GM12878 (cell line): ENCODE measurements around the gene USP36. TPM values are rescaled to one million over a fixed set of nuclear protein-coding genes. Genes with fewer than 3 reads are reported as not detected.

Source experiments
- ATAC-seq: fragments of 200-7000 bp; cut with Tn5 transposase; 3 replicates; pipeline ENCODE4 v1.9.1; 2020; ENCODE audit warnings: mild to moderate bottlenecking, moderate library complexity
- BruUV-seq: library from RNA; stranded (reverse); fragments of 400-500 nt; replicated peaks from 2 replicates; lab custom pipeline; 2021; lab: Mats Ljungman, UMichigan
- CTCF ChIA-PET: fragments of 300-600 bp; sonication (Branson Sonifier 250); formaldehyde crosslinking; extraction: SDS; loops from one replicate; lab custom pipeline; 2021; ENCODE audit warnings: inconsistent platforms; lab: Yijun Ruan, JAX
- POLR2A ChIA-PET: fragments of 350-600 bp; formaldehyde crosslinking; extraction: SDS; loops from one replicate; lab custom pipeline; 2021; ENCODE audit warnings: inconsistent platforms; lab: Charles Lee
- RAD21 ChIA-PET: fragments of 300-600 bp; sonication (Branson Sonifier 250); formaldehyde crosslinking; loops from one replicate; lab custom pipeline; 2023; ENCODE audit warnings: antibody characterized with exemption; ENCODE audit not compliant: unreplicated experiment; lab: Charles Lee
- SMC1A ChIA-PET: fragments of 300-600 bp; sonication (Branson Sonifier 250); formaldehyde crosslinking; loops from one replicate; lab custom pipeline; 2023; ENCODE audit not compliant: unreplicated experiment, uncharacterized antibody; lab: Charles Lee
- DNase-seq: peaks from one replicate; pipeline ENCODE4 v3.0.0-alpha.2; 2011; ENCODE audit warnings: low read depth, low spot score
- FAIRE-seq: peaks from 3 replicates; lab custom pipeline; 2011; peaks lifted over from hg19 to GRCh38; lab: Jason Lieb, UNC
- H2AFZ ChIP-seq: 2 replicates; pipeline ENCODE4 v1.6.0; 2011; ENCODE audit warnings: low read depth, low read length, control low read depth; ENCODE audit not compliant: control insufficient read depth
- H3K27ac ChIP-seq: 2 replicates; pipeline ENCODE4 v1.5.1; 2011; ENCODE audit warnings: control low read depth; ENCODE audit not compliant: control insufficient read depth, insufficient read depth
- H3K27me3 ChIP-seq, 2 experiments: replicated peaks in 1 of 2; 2 replicates each; pipeline versions ENCODE4 v1.6.0 to v1.6.1; 2011; ENCODE audit warnings: low read length in 1 of 2; ENCODE audit not compliant: control insufficient read depth in 2 of 2, insufficient read depth in 2 of 2
- H3K36me3 ChIP-seq, 2 experiments: 2 replicates each; pipeline ENCODE4 v1.5.1; 2011; ENCODE audit warnings: low read length in 1 of 2; ENCODE audit not compliant: control insufficient read depth in 2 of 2, insufficient read depth in 2 of 2
- H3K4me1 ChIP-seq: 2 replicates; pipeline ENCODE4 v1.6.1; 2011; ENCODE audit warnings: mild to moderate bottlenecking, low read length, moderate library complexity, mixed read lengths; ENCODE audit not compliant: control insufficient read depth, insufficient read depth
- H3K4me2 ChIP-seq: 2 replicates; pipeline ENCODE4 v1.6.0; 2011; ENCODE audit warnings: control low read depth; ENCODE audit not compliant: control insufficient read depth, insufficient read depth
- H3K4me3 ChIP-seq: fragments of 200-600 bp; sonication (generic); 2 replicates; pipeline ENCODE4 v1.5.1; 2016
- H3K79me2 ChIP-seq: 2 replicates; pipeline ENCODE4 v1.6.0; 2011; ENCODE audit warnings: low read length; ENCODE audit not compliant: control insufficient read depth, insufficient read depth
- H3K9ac ChIP-seq: 2 replicates; pipeline ENCODE4 v1.8.0; 2011; ENCODE audit warnings: low read length, control low read depth, mixed read lengths; ENCODE audit not compliant: control insufficient read depth, insufficient read depth
- H3K9me3 ChIP-seq: replicated peaks from 3 replicates; pipeline ENCODE4 v1.5.1; 2011; ENCODE audit warnings: mild to moderate bottlenecking, low read length; ENCODE audit not compliant: control insufficient read depth, insufficient read depth
- H4K20me1 ChIP-seq: 2 replicates; pipeline ENCODE4 v1.6.0; 2011; ENCODE audit not compliant: control insufficient read depth, insufficient read depth
- BACH1 ChIP-seq: fragments of 450-650 bp; IDR thresholded peaks from 2 replicates; pipeline ENCODE4 v1.6.1; 2017; ENCODE audit warnings: mild to moderate bottlenecking, borderline replicate concordance
- BCL11A ChIP-seq: IDR thresholded peaks from 2 replicates; pipeline ENCODE4 v1.6.1; 2011; ENCODE audit warnings: low read depth, low read length
- BHLHE40 ChIP-seq, 2 experiments: fragments of 450-650 bp in 1 of 2; IDR thresholded peaks; 2 replicates each; pipeline ENCODE4 v1.6.1; 2011 to 2017; ENCODE audit warnings: low read depth in 2 of 2, borderline replicate concordance in 1 of 2, improper control_type of control experiment in 1 of 2, low read length in 1 of 2, mild to moderate bottlenecking in 1 of 2
- BRCA1 ChIP-seq: IDR thresholded peaks from 2 replicates; pipeline ENCODE4 v1.6.1; 2011; ENCODE audit warnings: low read depth, low read length, improper control_type of control experiment
- CBFB ChIP-seq: IDR thresholded peaks from 2 replicates; pipeline ENCODE4 v1.6.1; 2016; ENCODE audit warnings: antibody characterized with exemption, low read depth
- FOXM1 ChIP-seq: IDR thresholded peaks from 2 replicates; pipeline ENCODE4 v1.6.1; 2012; ENCODE audit warnings: low read depth, mild to moderate bottlenecking, inconsistent platforms, low read length, moderate library complexity
- LARP7 ChIP-seq: fragments of 450-650 bp; IDR thresholded peaks from 2 replicates; pipeline ENCODE4 v1.6.1; 2017; ENCODE audit warnings: mild to moderate bottlenecking
- MTA2 ChIP-seq: fragments of 450-650 bp; IDR thresholded peaks from 2 replicates; pipeline ENCODE4 v1.6.1; 2016; ENCODE audit warnings: low read depth, mild to moderate bottlenecking, moderate library complexity
- NFIC ChIP-seq: IDR thresholded peaks from 2 replicates; pipeline ENCODE4 v1.6.1; 2012; ENCODE audit warnings: low read depth, mild to moderate bottlenecking, inconsistent platforms, low read length, moderate library complexity
- NFXL1 ChIP-seq: fragments of 450-650 bp; IDR thresholded peaks from 2 replicates; pipeline ENCODE4 v1.6.1; 2017; ENCODE audit warnings: antibody characterized with exemption, mild to moderate bottlenecking, borderline replicate concordance
- POU2F2 ChIP-seq: IDR thresholded peaks from 3 replicates; pipeline ENCODE4 v1.6.1; 2011; ENCODE audit warnings: low read depth, mild to moderate bottlenecking, low read length, borderline replicate concordance
- RELB ChIP-seq: fragments of 450-650 bp; IDR thresholded peaks from 2 replicates; pipeline ENCODE4 v1.6.1; 2017; ENCODE audit warnings: low read depth, mild to moderate bottlenecking, moderate library complexity
- RUNX3 ChIP-seq: IDR thresholded peaks from 2 replicates; pipeline ENCODE4 v1.6.1; 2012; ENCODE audit warnings: low read length, inconsistent platforms
- SP1 ChIP-seq: IDR thresholded peaks from one replicate; pipeline ENCODE4 v1.6.1; 2011; ENCODE audit warnings: low read depth, low read length
- STAT1 ChIP-seq: fragments of 450-650 bp; conservative IDR thresholded peaks from 2 replicates; pipeline ENCODE4 v1.6.1; 2014; ENCODE audit warnings: antibody characterized with exemption, mild to moderate bottlenecking
- ZNF384 ChIP-seq: IDR thresholded peaks from 2 replicates; pipeline ENCODE4 v1.6.1; 2012; ENCODE audit warnings: low read depth, mild to moderate bottlenecking, low read length, improper control_type of control experiment, borderline replicate concordance
- WGBS: methylation state at CpG from one replicate; pipeline ENCODE4 v1.1.6; 2016; ENCODE audit warnings: low lambda C conversion rate; ENCODE audit not compliant: insufficient replicate concordance, insufficient coverage; ENCODE audit errors: missing lambda C conversion rate; 5-methylcytosine and 5-hydroxymethylcytosine counted together
- in situ Hi-C: fragments of 300-500 bp; cut with MboI; formaldehyde crosslinking; loops from 9 replicates; pipeline ENCODE4 v1.14.3; 2018; ENCODE audit warnings: mixed read lengths
- intact Hi-C: fragments of 100-400 bp; cut with micrococcal nuclease; formaldehyde crosslinking; loops from one replicate; pipeline ENCODE4 v1.14.2; 2022; ENCODE audit not compliant: unreplicated experiment
- polyA plus RNA-seq, 11 experiments: library from polyadenylated mRNA; depleted of rRNA in 4 of 11; unstranded in 6 of 11; stranded (reverse) in 5 of 11; fragments of >200 nt; fragmentation: Nextera tagmentation in 4 of 11; fragmentation: Illumina TruSeq in 1 of 11; extraction: Ambion mirVana in 4 of 11; extraction: Trizol in 1 of 11; gene quantifications; 1 replicate in 1 of 11; 2 replicates in 10 of 11; pipeline versions ENCODE4 v1.2.1 to v1.2.3, GENCODE V29; 2011 to 2016; ENCODE audit warnings: inconsistent platforms in 2 of 11, missing spikeins in 2 of 11, low read depth in 1 of 11
- total RNA-seq, 4 experiments: library from RNA; depleted of rRNA in 3 of 4; stranded (reverse); fragments of >200 nt in 3 of 4; fragmentation: Illumina TruSeq in 1 of 4; extraction: Trizol in 1 of 4; gene quantifications; 2 replicates each; pipeline versions ENCODE4 v1.2.1 to v1.2.3, GENCODE V29; 2013 to 2021
- TF ChIP-seq, protein P1 (sequence below): IDR thresholded peaks from 2 replicates; pipeline ENCODE4 v1.6.1; 2012; ENCODE audit warnings: low read depth, low read length, improper control_type of control experiment
- TF ChIP-seq, protein P2 (sequence below): fragments of 450-650 bp; IDR thresholded peaks from 2 replicates; pipeline ENCODE4 v1.6.1; 2016; ENCODE audit warnings: mild to moderate bottlenecking
- TF ChIP-seq, protein P3 (sequence below): fragments of 450-650 bp; IDR thresholded peaks from 2 replicates; pipeline ENCODE4 v1.6.1; 2016; ENCODE audit warnings: mild to moderate bottlenecking

USP36 gene
- total and polyA plus RNA-seq, 10 of the 15 experiments (the other 5 are each of a cell fraction or from before 2014, with no cell fraction given): 7.2 to 65.7 (median 33.6) TPM

DNA sequence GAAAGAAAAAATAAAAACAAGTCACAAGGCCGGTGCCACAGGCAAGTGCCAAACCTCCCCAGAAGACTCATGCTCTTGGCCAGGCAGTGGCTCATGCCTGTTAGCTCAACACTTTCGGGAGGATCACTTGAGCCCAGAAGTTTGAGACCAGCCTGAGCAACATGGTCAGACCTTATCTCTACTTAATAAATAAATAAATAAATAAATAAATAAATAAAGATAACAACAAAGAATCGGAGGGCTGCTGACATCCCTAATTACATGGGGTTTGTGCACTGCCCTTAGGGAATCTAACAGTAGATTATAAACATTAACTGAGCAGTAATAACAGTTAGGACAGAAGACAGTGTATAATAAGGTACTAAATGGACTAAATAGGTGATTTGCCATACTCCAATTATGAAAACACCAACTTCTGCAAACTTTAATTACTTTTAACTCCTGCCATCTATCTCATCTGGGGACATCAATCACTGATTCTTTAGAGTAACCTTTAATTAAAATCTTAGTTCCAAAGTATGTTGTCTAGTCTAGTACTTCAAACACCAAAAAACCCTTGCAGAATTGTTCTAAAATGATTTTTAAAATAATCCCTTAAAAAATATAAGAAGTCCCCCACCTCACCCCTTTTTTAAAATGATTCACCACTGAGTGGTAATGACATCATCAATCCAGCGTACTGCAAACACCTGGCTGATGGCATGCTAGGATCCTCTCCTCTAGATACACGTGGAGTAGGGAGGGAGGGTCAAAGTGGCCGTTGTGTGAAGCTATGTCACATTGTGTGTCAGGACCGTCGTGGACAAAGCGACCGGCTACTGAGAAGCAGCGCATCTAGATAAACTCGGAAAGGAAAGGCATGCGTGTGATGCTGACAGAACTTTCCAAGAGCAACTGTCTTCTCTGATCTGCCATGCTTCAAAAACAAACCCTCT lies 87.0 kb downstream of the USP36 start:
- no peak overlapping the region for H3K9ac ChIP-seq
- POLR2A ChIA-PET: interaction anchor here (1.3 to 6.6 kb wide), 2 partner anchors 15 to 44 kb away, joined by 3 to 67 read pairs; no protein-coding TSS in a partner anchor
- H3K36me3 ChIP-seq: peaks cover 0 to under 1% of the 10 kb centered on the region in 2 experiments; a peak in 3 of 4 replicates
- peaks cover 53% of the 10 kb centered on the region for H3K4me1 ChIP-seq
- SMC1A ChIA-PET: interaction anchor here (1.0 kb wide), 1 partner anchor 44 kb away, joined by 3 read pairs; no protein-coding TSS in a partner anchor
- ATAC-seq (no peak), DNase-seq (no peak), FAIRE-seq (no peak)
- RAD21 ChIA-PET: no interaction called here
- H4K20me1 ChIP-seq: no peaks in the 10 kb centered on the region
- H3K4me2 ChIP-seq: no peak overlapping the region
- CTCF ChIA-PET: interaction anchor here (1.0 to 1.1 kb wide), 2 partner anchors 28 to 32 kb away, joined by 3 read pairs; no protein-coding TSS in a partner anchor
- no TSS peak for BruUV-seq
- in situ Hi-C loops (no loop called here), intact Hi-C loops (no loop called here)
- peaks cover 98% of the 10 kb centered on the region for H3K79me2 ChIP-seq
- H3K27ac ChIP-seq: no peak overlapping the region
- no peaks in the 10 kb centered on the region; the same call in 2 of the 3 replicates for H3K9me3 ChIP-seq
- H2AFZ ChIP-seq: no peak overlapping the region
- 84% methylated on average over 13 of the region's 13 CpGs for WGBS
- no peaks in the 10 kb centered on the region for H3K27me3 ChIP-seq
- H3K4me3 ChIP-seq: no peak overlapping the region
- TF ChIP-seq STAT1: no peak
- no peak for TF ChIP-seq BCL11A
- 0 out of 2 replicates have a peak, but pooled peaks have one; percentile 36 for TF ChIP-seq FOXM1
- no peak for TF ChIP-seq CBFB
- no peak for TF ChIP-seq NFIC
- no peak for TF ChIP-seq LARP7
- TF ChIP-seq, protein P1, sequence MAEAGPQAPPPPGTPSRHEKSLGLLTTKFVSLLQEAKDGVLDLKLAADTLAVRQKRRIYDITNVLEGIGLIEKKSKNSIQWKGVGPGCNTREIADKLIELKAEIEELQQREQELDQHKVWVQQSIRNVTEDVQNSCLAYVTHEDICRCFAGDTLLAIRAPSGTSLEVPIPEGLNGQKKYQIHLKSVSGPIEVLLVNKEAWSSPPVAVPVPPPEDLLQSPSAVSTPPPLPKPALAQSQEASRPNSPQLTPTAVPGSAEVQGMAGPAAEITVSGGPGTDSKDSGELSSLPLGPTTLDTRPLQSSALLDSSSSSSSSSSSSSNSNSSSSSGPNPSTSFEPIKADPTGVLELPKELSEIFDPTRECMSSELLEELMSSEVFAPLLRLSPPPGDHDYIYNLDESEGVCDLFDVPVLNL: no peak
- no peak for TF ChIP-seq BRCA1
- no peak for TF ChIP-seq ZNF384
- TF ChIP-seq, protein P2, sequence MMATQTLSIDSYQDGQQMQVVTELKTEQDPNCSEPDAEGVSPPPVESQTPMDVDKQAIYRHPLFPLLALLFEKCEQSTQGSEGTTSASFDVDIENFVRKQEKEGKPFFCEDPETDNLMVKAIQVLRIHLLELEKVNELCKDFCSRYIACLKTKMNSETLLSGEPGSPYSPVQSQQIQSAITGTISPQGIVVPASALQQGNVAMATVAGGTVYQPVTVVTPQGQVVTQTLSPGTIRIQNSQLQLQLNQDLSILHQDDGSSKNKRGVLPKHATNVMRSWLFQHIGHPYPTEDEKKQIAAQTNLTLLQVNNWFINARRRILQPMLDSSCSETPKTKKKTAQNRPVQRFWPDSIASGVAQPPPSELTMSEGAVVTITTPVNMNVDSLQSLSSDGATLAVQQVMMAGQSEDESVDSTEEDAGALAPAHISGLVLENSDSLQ: no peak
- no peak for TF ChIP-seq NFXL1
- TF ChIP-seq MTA2: no peak
- TF ChIP-seq SP1: no peak
- no peak for TF ChIP-seq RUNX3
- TF ChIP-seq POU2F2: no peak
- no peak for TF ChIP-seq BACH1
- no peak for TF ChIP-seq BHLHE40 (IDR thresholded peaks at IDR 0.05; ENCODE audit: borderline replicate concordance in 1 of 2, low read depth in 2 of 2, low read length in 1 of 2)
- TF ChIP-seq, protein P3, sequence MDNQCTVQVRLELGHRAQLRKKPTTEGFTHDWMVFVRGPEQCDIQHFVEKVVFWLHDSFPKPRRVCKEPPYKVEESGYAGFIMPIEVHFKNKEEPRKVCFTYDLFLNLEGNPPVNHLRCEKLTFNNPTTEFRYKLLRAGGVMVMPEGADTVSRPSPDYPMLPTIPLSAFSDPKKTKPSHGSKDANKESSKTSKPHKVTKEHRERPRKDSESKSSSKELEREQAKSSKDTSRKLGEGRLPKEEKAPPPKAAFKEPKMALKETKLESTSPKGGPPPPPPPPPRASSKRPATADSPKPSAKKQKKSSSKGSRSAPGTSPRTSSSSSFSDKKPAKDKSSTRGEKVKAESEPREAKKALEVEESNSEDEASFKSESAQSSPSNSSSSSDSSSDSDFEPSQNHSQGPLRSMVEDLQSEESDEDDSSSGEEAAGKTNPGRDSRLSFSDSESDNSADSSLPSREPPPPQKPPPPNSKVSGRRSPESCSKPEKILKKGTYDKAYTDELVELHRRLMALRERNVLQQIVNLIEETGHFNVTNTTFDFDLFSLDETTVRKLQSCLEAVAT: no peak
- no peak for TF ChIP-seq RELB
